Fibroblast of lung (primary cell): Measurements from ENCODE around the gene PNMA6E. TPM values are rescaled to one million over a fixed set of nuclear protein-coding genes. Genes with fewer than 3 reads are reported as not detected.

ENCODE experiments used
- DNase-seq, 2 donors: peaks; one replicate each; pipeline versions ENCODE4 v3.0.0 to v3.0.0-alpha.2; 2010; ENCODE audit warnings: low read depth in 2 of 2
- H2AFZ ChIP-seq: 2 replicates; pipeline ENCODE4 v1.5.1; 2012; ENCODE audit warnings: low read length, control low read depth, inconsistent platforms
- H3K27ac ChIP-seq: 2 replicates; pipeline ENCODE4 v1.5.1; 2011; ENCODE audit warnings: low read length, control low read depth; ENCODE audit not compliant: insufficient read depth
- H3K27me3 ChIP-seq: 2 replicates; pipeline ENCODE4 v1.5.1; 2011; ENCODE audit warnings: mild to moderate bottlenecking, low read length; ENCODE audit not compliant: control insufficient read depth, insufficient read depth
- H3K36me3 ChIP-seq: 2 replicates; pipeline ENCODE4 v1.5.1; 2011; ENCODE audit warnings: low read length; ENCODE audit not compliant: control insufficient read depth, insufficient read depth
- H3K4me1 ChIP-seq: 2 replicates; pipeline ENCODE4 v1.5.1; 2011; ENCODE audit warnings: low read length; ENCODE audit not compliant: control insufficient read depth, insufficient read depth; ENCODE audit errors: extremely low read depth
- H3K4me2 ChIP-seq: 2 replicates; pipeline ENCODE4 v1.5.1; 2011; ENCODE audit warnings: low read length, control low read depth; ENCODE audit not compliant: insufficient read depth; ENCODE audit errors: extremely low read depth
- H3K4me3 ChIP-seq, 4 experiments: fragments of 200-600 bp in 1 of 4; sonication (generic) in 1 of 4; replicated peaks in 1 of 4; 2 replicates each; pipeline ENCODE4 v1.5.1; 2011 to 2016; ENCODE audit warnings: low read length in 4 of 4, low read depth in 3 of 4, mild to moderate bottlenecking in 3 of 4, control low read depth in 2 of 4, inconsistent platforms in 1 of 4, mixed read lengths in 1 of 4; ENCODE audit not compliant: insufficient read depth in 1 of 4; ENCODE audit errors: control extremely low read depth in 1 of 4
- H3K79me2 ChIP-seq: 2 replicates; pipeline ENCODE4 v1.5.1; 2012; ENCODE audit warnings: mild to moderate bottlenecking, low read length, inconsistent platforms; ENCODE audit not compliant: control insufficient read depth, insufficient read depth
- H3K9ac ChIP-seq: 2 replicates; pipeline ENCODE4 v1.5.1; 2011; ENCODE audit warnings: mild to moderate bottlenecking, low read length, control low read depth; ENCODE audit not compliant: insufficient read depth
- H3K9me3 ChIP-seq: 2 replicates; pipeline ENCODE4 v1.5.1; 2012; ENCODE audit warnings: low read depth, low read length; ENCODE audit not compliant: control insufficient read depth, insufficient read depth
- H4K20me1 ChIP-seq: 2 replicates; pipeline ENCODE4 v1.5.1; 2011; ENCODE audit warnings: low read length; ENCODE audit not compliant: control insufficient read depth, insufficient read depth; ENCODE audit errors: extremely low read depth
- CTCF ChIP-seq, 2 donors: IDR thresholded peaks in 1 of 2; conservative IDR thresholded peaks in 1 of 2; 1 replicate in 1 of 2; 2 replicates in 1 of 2; pipeline ENCODE4 v1.5.1; 2011 to 2012; ENCODE audit warnings: low read length in 2 of 2, control low read depth in 1 of 2, inconsistent platforms in 1 of 2, low read depth in 1 of 2, mild to moderate bottlenecking in 1 of 2
- EZH2 ChIP-seq: IDR thresholded peaks from 2 replicates; pipeline ENCODE4 v1.5.1; 2012; ENCODE audit warnings: low read length, control low read depth, mild to moderate bottlenecking; ENCODE audit errors: missing control alignments
- polyA plus RNA-seq, 2 donors: library from polyadenylated mRNA; depleted of rRNA in 1 of 2; stranded (reverse) in 1 of 2; unstranded in 1 of 2; fragments of >200 nt; gene quantifications; 2 replicates each; pipeline ENCODE4 v1.2.1, GENCODE V29; 2011 to 2012; ENCODE audit warnings: missing spikeins in 1 of 2
- total RNA-seq: library from RNA; depleted of rRNA; stranded (reverse); fragments of >200 nt; gene quantifications from 2 replicates; pipeline ENCODE4 v1.2.1, GENCODE V29; 2014

PNMA6E gene
- total and polyA plus RNA-seq, 2 donors (not counting 1 experiment from before 2014, with no cell fraction given), result not detected

- no peak overlapping the region for H3K4me2 ChIP-seq
- no peaks in the 10 kb centered on the region for H3K9me3 ChIP-seq
- TF ChIP-seq CTCF (conservative IDR thresholded peaks at IDR 0.05 in 1 of 2, IDR thresholded peaks at IDR 0.05 in 1 of 2; ENCODE audit: low read depth in 1 of 2, low read length in 2 of 2) (no peak), EZH2 (no peak)
- no peaks in the 10 kb centered on the region for H3K27me3 ChIP-seq
- H3K4me1 ChIP-seq, result no peaks in the 10 kb centered on the region
- H3K4me3 ChIP-seq, result no peak overlapping the region
- DNase-seq, result no peak
- no peaks in the 10 kb centered on the region for H4K20me1 ChIP-seq
- no peak overlapping the region for H2AFZ ChIP-seq
- H3K79me2 ChIP-seq, result no peaks in the 10 kb centered on the region
- no peak overlapping the region for H3K9ac ChIP-seq
- H3K27ac ChIP-seq, result no peak overlapping the region
- no peaks in the 10 kb centered on the region for H3K36me3 ChIP-seq
Observed at GRCh38 chrX:153380691-153381090, 20.5 kb downstream of the PNMA6E start.

- Histone ChIP-seq H3K27ac (no peak overlapping the region), H3K4me3 (no peak overlapping the region), H3K4me2 (no peak overlapping the region), H3K9me3 (no peaks in the 10 kb centered on the region), H3K4me1 (no peaks in the 10 kb centered on the region), H3K27me3 (no peaks in the 10 kb centered on the region), H4K20me1 (no peaks in the 10 kb centered on the region), H2AFZ (no peak overlapping the region), H3K9ac (no peak overlapping the region), H3K79me2 (no peaks in the 10 kb centered on the region), H3K36me3 (no peaks in the 10 kb centered on the region)
- no peak for DNase-seq
- no peak for TF ChIP-seq EZH2
- TF ChIP-seq CTCF (conservative IDR thresholded peaks at IDR 0.05 in 1 of 2, IDR thresholded peaks at IDR 0.05 in 1 of 2; ENCODE audit: low read depth in 1 of 2, low read length in 2 of 2), result no peak
Observed at GRCh38 chrX:153379971-153380581, 21.1 kb downstream of the PNMA6E start.

- no peaks in the 10 kb centered on the region for H3K27me3 ChIP-seq
- no peaks in the 10 kb centered on the region for H4K20me1 ChIP-seq
- no peak overlapping the region for H3K4me2 ChIP-seq
- H3K9me3 ChIP-seq, result no peaks in the 10 kb centered on the region
- TF ChIP-seq CTCF (conservative IDR thresholded peaks at IDR 0.05 in 1 of 2, IDR thresholded peaks at IDR 0.05 in 1 of 2; ENCODE audit: low read depth in 1 of 2, low read length in 2 of 2), result no peak
- no peak for TF ChIP-seq EZH2
- no peak for DNase-seq
- no peaks in the 10 kb centered on the region for H3K4me1 ChIP-seq
- no peak overlapping the region for H3K9ac ChIP-seq
- H3K4me3 ChIP-seq, result no peak overlapping the region
- no peaks in the 10 kb centered on the region for H3K36me3 ChIP-seq
- H2AFZ ChIP-seq, result no peak overlapping the region
- no peaks in the 10 kb centered on the region for H3K79me2 ChIP-seq
- no peak overlapping the region for H3K27ac ChIP-seq
Observed at GRCh38 chrX:153379508-153379907, 21.6 kb downstream of the PNMA6E start.
